K562 (cell line): ENCODE data around the gene BCAN. TPM values are rescaled to one million over a fixed set of nuclear protein-coding genes. Genes with fewer than 3 reads are reported as not detected.

Experiments used
- ATAC-seq: fragments of 200-7000 bp; cut with Tn5 transposase; 3 replicates; pipeline ENCODE4 v1.9.1; 2020; ENCODE audit warnings: moderate library complexity
- BruUV-seq: library from RNA; stranded (reverse); fragments of 400-500 nt; replicated peaks from 2 replicates; lab custom pipeline; 2021; lab: Mats Ljungman, UMichigan
- CTCF ChIA-PET: fragments of 300-600 bp; formaldehyde crosslinking; extraction: SDS; loops from one replicate; lab custom pipeline; 2021; ENCODE audit warnings: low intra/inter-chr PET ratio; lab: Yijun Ruan, JAX
- POLR2A ChIA-PET: fragments of 300-600, 350-650 bp; sonication (Branson Sonifier 250); formaldehyde crosslinking; extraction: SDS; loops from one replicate; lab custom pipeline; 2021; ENCODE audit warnings: antibody characterized with exemption, inconsistent platforms; lab: Yijun Ruan, JAX
- DNase-seq, 4 experiments: peaks; one replicate each; pipeline versions ENCODE4 v3.0.0 to v3.0.0-alpha.2; 2011 to 2018; ENCODE audit warnings: low spot score in 3 of 4, mixed read lengths in 3 of 4; ENCODE audit errors: extremely low read depth in 1 of 4
- FAIRE-seq: peaks from 2 replicates; lab custom pipeline; 2011; peaks lifted over from hg19 to GRCh38; lab: Jason Lieb, UNC
- H2AFZ ChIP-seq: 2 replicates; pipeline ENCODE4 v1.6.0; 2011; ENCODE audit warnings: low read depth, low read length, control low read depth, inconsistent platforms
- H3K27ac ChIP-seq: fragments of 200-600 bp; 3 replicates; pipeline ENCODE4 v1.8.0; 2011; ENCODE audit warnings: low read depth, mild to moderate bottlenecking, control low read depth, inconsistent platforms, low read length, moderate library complexity, mixed read lengths; ENCODE audit errors: extremely low read depth
- H3K27me3 ChIP-seq, 2 experiments: fragments of 300-600 bp in 1 of 2; 2 replicates in 1 of 2; 3 replicates in 1 of 2; pipeline versions ENCODE4 v1.6.0 to v1.8.0; 2011; ENCODE audit warnings: inconsistent platforms in 2 of 2, low read length in 2 of 2, mild to moderate bottlenecking in 1 of 2, mixed read lengths in 1 of 2, moderate library complexity in 1 of 2; ENCODE audit not compliant: control insufficient read depth in 2 of 2, insufficient read depth in 2 of 2
- H3K36me3 ChIP-seq: fragments of 300-600 bp; 3 replicates; pipeline ENCODE4 v1.8.0; 2011; ENCODE audit warnings: mild to moderate bottlenecking, low read length, inconsistent platforms; ENCODE audit not compliant: control insufficient read depth, insufficient read depth
- H3K4me1 ChIP-seq, 2 experiments: fragments of 200-600 bp in 1 of 2; replicated peaks in 1 of 2; 2 replicates in 1 of 2; 3 replicates in 1 of 2; pipeline versions ENCODE4 v1.5.1 to v1.8.0; 2011; ENCODE audit warnings: inconsistent platforms in 2 of 2, low read length in 2 of 2, mild to moderate bottlenecking in 1 of 2, mixed read lengths in 1 of 2, moderate library complexity in 1 of 2; ENCODE audit not compliant: control insufficient read depth in 2 of 2, insufficient read depth in 2 of 2
- H3K4me2 ChIP-seq: 2 replicates; pipeline ENCODE4 v1.6.1; 2011; ENCODE audit warnings: low read length, control low read depth, inconsistent platforms, mixed read lengths; ENCODE audit not compliant: insufficient read depth
- H3K4me3 ChIP-seq: fragments of 200-600 bp; sonication (generic), shearing (Covaris generic); 2 replicates; pipeline ENCODE4 v1.5.1; 2016; ENCODE audit warnings: control low read depth, inconsistent platforms
- H3K79me2 ChIP-seq: fragments of 200-600 bp; 3 replicates; pipeline ENCODE4 v1.8.0; 2011; ENCODE audit warnings: low read length, inconsistent platforms; ENCODE audit not compliant: control insufficient read depth, insufficient read depth
- H3K9ac ChIP-seq, 2 experiments: 2 replicates each; pipeline versions ENCODE4 v1.6.0 to v1.6.1; 2011; ENCODE audit warnings: low read depth in 2 of 2, low read length in 2 of 2, control low read depth in 1 of 2, inconsistent platforms in 1 of 2, mild to moderate bottlenecking in 1 of 2, mixed read lengths in 1 of 2; ENCODE audit not compliant: insufficient read depth in 1 of 2
- H3K9me1 ChIP-seq: one replicate; pipeline ENCODE4 v1.6.0; 2011; ENCODE audit warnings: inconsistent platforms, mild to moderate bottlenecking, low read length, moderate library complexity; ENCODE audit not compliant: control insufficient read depth, insufficient read depth
- H3K9me3 ChIP-seq: replicated peaks from 2 replicates; pipeline ENCODE4 v1.5.1; 2011; ENCODE audit warnings: low read depth, low read length, inconsistent platforms; ENCODE audit not compliant: control insufficient read depth, insufficient read depth
- H4K20me1 ChIP-seq: replicated peaks from 2 replicates; pipeline ENCODE4 v1.6.1; 2011; ENCODE audit warnings: low read length, inconsistent platforms, mixed read lengths; ENCODE audit not compliant: control insufficient read depth, insufficient read depth
- BCL6 ChIP-seq: fragments of 250-450 bp; sonication (Bioruptor Pico); IDR thresholded peaks from 2 replicates; pipeline ENCODE4 v1.4.0; 2020
- ETS2 ChIP-seq: IDR thresholded peaks from 2 replicates; pipeline ENCODE4 v1.6.1; 2016; ENCODE audit warnings: borderline replicate concordance, missing genetic modification characterization, mild to moderate bottlenecking, moderate library complexity, missing compliant biosample characterization; ENCODE audit not compliant: poor library complexity, severe bottlenecking
- EWSR1 ChIP-seq: fragments of 450-650 bp; IDR thresholded peaks from 2 replicates; pipeline ENCODE4 v1.6.1; 2018; ENCODE audit warnings: borderline replicate concordance, mild to moderate bottlenecking, low read depth, moderate library complexity; ENCODE audit not compliant: partially characterized antibody
- FOSL1 ChIP-seq: fragments of 200-800 bp; sonication (Bioruptor generic); conservative IDR thresholded peaks from 2 replicates; pipeline ENCODE4 v1.6.1; 2016; ENCODE audit warnings: missing genetic modification characterization, missing compliant biosample characterization
- ID3 ChIP-seq, 2 experiments: fragments of 250-450 bp in 1 of 2; fragments of 450-650 bp in 1 of 2; sonication (Bioruptor Pico) in 1 of 2; IDR thresholded peaks; 2 replicates each; pipeline versions ENCODE4 v1.6.1 to v1.8.0; 2016 to 2021; ENCODE audit warnings: mild to moderate bottlenecking in 2 of 2, moderate library complexity in 2 of 2, missing compliant biosample characterization in 1 of 2, missing genetic modification characterization in 1 of 2
- KHSRP ChIP-seq: fragments of 450-650 bp; IDR thresholded peaks from 2 replicates; pipeline ENCODE4 v1.6.1; 2017
- MEF2D ChIP-seq: conservative IDR thresholded peaks from 2 replicates; pipeline ENCODE4 v1.6.1; 2016; ENCODE audit warnings: low read depth, missing genetic modification characterization, missing compliant biosample characterization
- MIER1 ChIP-seq: fragments of 450-650 bp; IDR thresholded peaks from 2 replicates; pipeline ENCODE4 v1.6.1; 2016; ENCODE audit warnings: antibody characterized with exemption, mild to moderate bottlenecking, low read depth
- MTA3 ChIP-seq: fragments of 450-650 bp; formaldehyde crosslinking; IDR thresholded peaks from 2 replicates; pipeline ENCODE4 v1.6.1; 2017; ENCODE audit warnings: mild to moderate bottlenecking, borderline replicate concordance
- PHF20 ChIP-seq: fragments of 450-650 bp; IDR thresholded peaks from 2 replicates; pipeline ENCODE4 v1.6.1; 2018; ENCODE audit not compliant: partially characterized antibody
- POLR2A ChIP-seq: fragments of 450-650 bp; conservative IDR thresholded peaks from 2 replicates; pipeline ENCODE4 v1.6.1; 2016
- RBM34 ChIP-seq: fragments of 200-400 bp; formaldehyde crosslinking; IDR thresholded peaks from 2 replicates; pipeline ENCODE4 v1.6.1; 2018; ENCODE audit warnings: low read length, borderline replicate concordance; ENCODE audit not compliant: insufficient read depth
- RNF2 ChIP-seq: sonication (generic); IDR thresholded peaks from 2 replicates; pipeline ENCODE4 v1.6.1; 2016
- SNIP1 ChIP-seq: fragments of 450-650 bp; IDR thresholded peaks from 2 replicates; pipeline ENCODE4 v1.7.1; 2017; ENCODE audit warnings: low read depth, mild to moderate bottlenecking
- SRSF7 ChIP-seq: fragments of 200-400 bp; formaldehyde crosslinking; optimal IDR thresholded peaks from 2 replicates; pipeline ENCODE3; 2017; ENCODE audit warnings: mild to moderate bottlenecking, low read depth, low read length
- UBTF ChIP-seq, 2 experiments: IDR thresholded peaks; 2 replicates each; pipeline ENCODE4 v1.6.1; 2012; ENCODE audit warnings: improper control_type of control experiment in 2 of 2, low read depth in 2 of 2, low read length in 2 of 2, borderline replicate concordance in 1 of 2
- ZC3H8 ChIP-seq: fragments of 450-650 bp; IDR thresholded peaks from 2 replicates; pipeline ENCODE4 v1.6.1; 2017
- ZNF408 ChIP-seq: fragments of 250-450 bp; sonication (Bioruptor Pico); IDR thresholded peaks from 2 replicates; pipeline ENCODE4 v1.4.0; 2020; ENCODE audit warnings: low read depth, mild to moderate bottlenecking, moderate library complexity
- ZNF431 ChIP-seq: sonication (generic); formaldehyde crosslinking; IDR thresholded peaks from 2 replicates; pipeline ENCODE4 v1.8.0; 2022; ENCODE audit warnings: mild to moderate bottlenecking, missing genetic modification reagents
- ZNF584 ChIP-seq: fragments of 200-800 bp; sonication (Bioruptor generic); IDR thresholded peaks from 2 replicates; pipeline ENCODE4 v1.6.1; 2016; ENCODE audit warnings: low read depth, mild to moderate bottlenecking, missing genetic modification characterization, missing compliant biosample characterization
- WGBS: fragments of 100-300 bp; shearing (Covaris generic); methylation state at CpG from one replicate; pipeline ENCODE4 v1.1.6; 2016; ENCODE audit warnings: low coverage, mixed read lengths; ENCODE audit not compliant: insufficient coverage; ENCODE audit errors: missing lambda C conversion rate; 5-methylcytosine and 5-hydroxymethylcytosine counted together
- in situ Hi-C: fragments of 300-500 bp; cut with MboI; formaldehyde crosslinking; loops from 4 replicates; pipeline ENCODE4 v1.15.0; 2018; ENCODE audit warnings: inconsistent platforms, mixed read lengths
- intact Hi-C: fragments of 100-400 bp; cut with micrococcal nuclease; formaldehyde crosslinking; loops from 2 replicates; pipeline ENCODE4 v1.14.2; 2022
- polyA plus RNA-seq, 8 experiments: library from polyadenylated mRNA; depleted of rRNA in 4 of 8; stranded (reverse) in 5 of 8; unstranded in 3 of 8; fragments of >200 nt; fragmentation: Nextera tagmentation in 2 of 8; fragmentation: Illumina TruSeq in 1 of 8; extraction: Ambion mirVana in 2 of 8; extraction: Trizol in 1 of 8; gene quantifications; 2 replicates each; pipeline versions ENCODE4 v1.2.1 to v1.2.3, GENCODE V29; 2011 to 2014; ENCODE audit warnings: inconsistent platforms in 1 of 8, missing spikeins in 1 of 8
- total RNA-seq, 7 experiments: library from RNA; depleted of rRNA in 6 of 7; stranded (reverse); fragments of >200 nt in 6 of 7; fragmentation: Illumina TruSeq in 2 of 7; extraction: Trizol in 2 of 7; gene quantifications; 2 replicates each; pipeline versions ENCODE4 v1.2.1 to v1.2.3, GENCODE V29; 2011 to 2021; ENCODE audit warnings: low replicate concordance in 1 of 7

Gene BCAN
- total and polyA plus RNA-seq, 9 of the 15 experiments (the other 6 are each of a cell fraction or from before 2014, with no cell fraction given), result 0.04 to 0.33 (median 0.14) TPM; not detected in 5

GRCh38 chr1:156693848-156694689 is 52.2 kb downstream of the BCAN start:
- Histone ChIP-seq H3K79me2 (0 out of 3 replicates have a peak, but pooled peaks cover 3% of the 10 kb centered on the region), H3K4me1 (peaks cover 44 to 60% of the 10 kb centered on the region in 2 experiments), H4K20me1 (no peaks in the 10 kb centered on the region), H3K9me3 (no peaks in the 10 kb centered on the region), H3K36me3 (no peaks in the 10 kb centered on the region), H2AFZ (peak overlapping the region; percentile 92), H3K27ac (peak overlapping the region; percentile 91), H3K4me2 (peak overlapping the region; percentile 72), H3K9me1 (no peaks in the 10 kb centered on the region), H3K27me3 (no peaks in the 10 kb centered on the region), H3K9ac (peak overlapping the region; percentile 49 to 71), H3K4me3 (no peak overlapping the region)
- in situ Hi-C loops (no loop called here), intact Hi-C loops (no loop called here)
- no TSS peak for BruUV-seq
- POLR2A ChIA-PET, result interaction anchor here (0.5 to 2.1 kb wide), 11 partner anchors 13 to 719 kb away, joined by 3 to 12 read pairs (median 3); partner anchors contain the start of genes ISG20L2, METTL25B and PRCC
- FAIRE-seq, result peak; percentile 99
- peak; percentile 88 for ATAC-seq
- CTCF ChIA-PET, result interaction anchor here (0.8 kb wide), 1 partner anchor 35 kb away, joined by 3 read pairs; no protein-coding TSS in a partner anchor
- 32% methylated on average over 11 of the region's 12 CpGs for WGBS
- peak; percentile 86 to 92 (median 89) for DNase-seq
- TF ChIP-seq MEF2D (peak; percentile 74), ID3 (CRISPR knock-in tag; IDR thresholded peaks at IDR 0.05) (0 out of 2 replicates have a peak, but pooled peaks have one; percentile 17), ID3 (tag; IDR thresholded peaks at IDR 0.05) (peak; percentile 93), ZNF431 (no peak), UBTF (IDR thresholded peaks at IDR 0.05; ENCODE audit: borderline replicate concordance in 1 of 2, low read depth in 2 of 2, low read length in 2 of 2) (peak in 1 of 2 experiments; percentile 78; a peak in 1 of 4 replicates), KHSRP (no peak), BCL6 (CRISPR knock-in tag) (no peak), ZNF584 (0 out of 2 replicates have a peak, but pooled peaks have one; percentile 48), ZC3H8 (no peak), SRSF7 (no peak), MIER1 (no peak), ZNF408 (CRISPR knock-in tag) (no peak), MTA3 (peak; percentile 48; the same call in 1 of the 2 replicates), EWSR1 (no peak), POLR2A (0 out of 2 replicates have a peak, but pooled peaks have one; percentile 30), FOSL1 (tag) (0 out of 2 replicates have a peak, but pooled peaks have one; percentile 46), RBM34 (no peak), PHF20 (no peak), RNF2 (peak; percentile 28; the same call in 1 of the 2 replicates), ETS2 (tag) (no peak), SNIP1 (no peak)
